Nephron (organoid): Measurements from ENCODE around the gene AHSA1.

Experiments
- H3K27ac Mint-ChIP-seq, 3 experiments: 2 replicates each; pipeline ENCODE4 v1.8.0; 2020; ENCODE audit warnings: mixed read lengths in 3 of 3, mild to moderate bottlenecking in 2 of 3, moderate library complexity in 1 of 3
- H3K27me3 Mint-ChIP-seq: 2 replicates; pipeline ENCODE4 v1.8.0; 2021; ENCODE audit warnings: low read depth, mild to moderate bottlenecking, moderate library complexity, mixed read lengths
- H3K36me3 Mint-ChIP-seq: 2 replicates; pipeline ENCODE4 v1.8.0; 2020; ENCODE audit warnings: low read depth, mixed read lengths
- H3K4me1 Mint-ChIP-seq: 2 replicates; pipeline ENCODE4 v1.8.0; 2020; ENCODE audit warnings: mixed read lengths
- H3K4me3 Mint-ChIP-seq, 3 experiments: 2 replicates each; pipeline ENCODE4 v1.8.0; 2020; ENCODE audit warnings: mild to moderate bottlenecking in 3 of 3, mixed read lengths in 3 of 3, moderate library complexity in 2 of 3
- H3K9me3 Mint-ChIP-seq: 2 replicates; pipeline ENCODE4 v1.8.0; 2020; ENCODE audit warnings: mixed read lengths
- TF ChIP-seq, protein P1 (sequence below), 3 experiments: fragments of 200-600 bp; sonication (generic); IDR thresholded peaks; one replicate each; pipeline ENCODE4 v1.5.0; 2021; ENCODE audit warnings: antibody characterized with exemption in 3 of 3; ENCODE audit not compliant: unreplicated experiment in 3 of 3

Gene AHSA1

DNA sequence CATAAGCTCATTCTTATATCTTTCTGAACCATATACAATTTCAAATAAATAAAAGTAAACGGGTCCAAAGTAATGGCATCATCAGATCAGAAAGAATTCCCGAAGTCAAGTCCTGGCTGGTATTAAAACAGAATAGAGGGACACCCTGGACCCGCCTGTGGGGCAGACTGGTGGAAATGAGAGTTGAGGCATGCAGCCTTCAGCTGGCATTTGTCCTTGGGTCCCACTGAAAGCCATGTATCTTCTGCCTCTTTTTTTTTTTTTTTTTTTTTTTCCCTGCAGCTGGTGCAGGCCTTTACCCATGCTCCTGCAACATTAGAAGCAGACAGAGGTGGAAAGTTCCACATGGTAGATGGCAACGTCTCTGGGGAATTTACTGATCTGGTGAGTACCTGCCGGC, 9.9 kb downstream of the AHSA1 start:
- Mint-ChIP-seq H3K36me3 (peaks cover 52% of the 10 kb centered on the region), H3K27ac (no peak overlapping the region), H3K4me1 (no peaks in the 10 kb centered on the region), H3K9me3 (no peaks in the 10 kb centered on the region), H3K27me3 (peaks cover 7% of the 10 kb centered on the region), H3K4me3 (no peak overlapping the region)
- TF ChIP-seq, protein P1, sequence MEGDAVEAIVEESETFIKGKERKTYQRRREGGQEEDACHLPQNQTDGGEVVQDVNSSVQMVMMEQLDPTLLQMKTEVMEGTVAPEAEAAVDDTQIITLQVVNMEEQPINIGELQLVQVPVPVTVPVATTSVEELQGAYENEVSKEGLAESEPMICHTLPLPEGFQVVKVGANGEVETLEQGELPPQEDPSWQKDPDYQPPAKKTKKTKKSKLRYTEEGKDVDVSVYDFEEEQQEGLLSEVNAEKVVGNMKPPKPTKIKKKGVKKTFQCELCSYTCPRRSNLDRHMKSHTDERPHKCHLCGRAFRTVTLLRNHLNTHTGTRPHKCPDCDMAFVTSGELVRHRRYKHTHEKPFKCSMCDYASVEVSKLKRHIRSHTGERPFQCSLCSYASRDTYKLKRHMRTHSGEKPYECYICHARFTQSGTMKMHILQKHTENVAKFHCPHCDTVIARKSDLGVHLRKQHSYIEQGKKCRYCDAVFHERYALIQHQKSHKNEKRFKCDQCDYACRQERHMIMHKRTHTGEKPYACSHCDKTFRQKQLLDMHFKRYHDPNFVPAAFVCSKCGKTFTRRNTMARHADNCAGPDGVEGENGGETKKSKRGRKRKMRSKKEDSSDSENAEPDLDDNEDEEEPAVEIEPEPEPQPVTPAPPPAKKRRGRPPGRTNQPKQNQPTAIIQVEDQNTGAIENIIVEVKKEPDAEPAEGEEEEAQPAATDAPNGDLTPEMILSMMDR (IDR thresholded peaks at IDR 0.05; ENCODE audit: unreplicated experiment in 3 of 3), result no peak

DNA sequence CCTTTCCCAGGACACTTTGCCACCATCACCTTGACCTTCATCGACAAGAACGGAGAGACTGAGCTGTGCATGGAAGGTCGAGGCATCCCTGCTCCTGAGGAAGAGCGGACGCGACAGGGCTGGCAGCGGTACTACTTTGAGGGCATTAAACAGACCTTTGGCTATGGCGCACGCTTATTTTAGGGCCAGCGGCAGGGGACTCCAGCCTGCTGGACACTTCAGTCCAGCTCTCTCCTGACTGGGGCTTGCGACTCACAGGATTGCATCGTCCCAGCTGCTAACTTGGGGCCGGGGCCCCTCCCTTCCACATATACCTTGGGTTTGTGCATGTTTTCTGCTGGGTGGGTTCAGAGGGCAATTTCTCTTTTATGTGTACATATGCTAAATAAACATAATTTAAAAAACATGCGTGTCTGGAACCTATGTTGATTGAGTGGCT, 11.2 kb downstream of the AHSA1 start:
- Mint-ChIP-seq H3K27me3 (peaks cover 11% of the 10 kb centered on the region), H3K36me3 (peaks cover 42% of the 10 kb centered on the region), H3K4me3 (no peak overlapping the region), H3K27ac (no peak overlapping the region), H3K4me1 (no peaks in the 10 kb centered on the region), H3K9me3 (no peaks in the 10 kb centered on the region)
- TF ChIP-seq, protein P1 (IDR thresholded peaks at IDR 0.05; ENCODE audit: unreplicated experiment in 3 of 3), result no peak

DNA sequence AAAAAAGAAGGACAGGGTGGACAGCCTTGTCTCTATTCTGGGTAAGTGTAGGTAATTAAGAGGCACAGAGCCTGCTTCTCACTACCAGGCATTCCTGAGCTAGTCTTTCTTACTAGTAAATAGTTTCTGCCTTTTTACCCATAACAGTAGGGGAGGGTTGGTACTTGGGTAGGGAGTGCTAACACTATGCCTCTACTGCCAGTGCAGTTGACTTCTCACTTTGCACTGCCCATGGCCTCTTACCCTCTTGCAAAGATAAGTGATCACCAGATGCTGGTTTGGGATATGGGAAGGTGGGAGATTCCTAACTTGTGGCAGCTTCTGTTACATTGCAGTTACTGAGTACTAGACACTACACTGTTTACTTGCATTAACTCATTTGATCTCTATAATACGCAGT, 11.6 kb downstream of the AHSA1 start:
- Mint-ChIP-seq H3K9me3 (no peaks in the 10 kb centered on the region), H3K27me3 (peaks cover 16% of the 10 kb centered on the region), H3K4me3 (no peak overlapping the region), H3K36me3 (peaks cover 39% of the 10 kb centered on the region), H3K4me1 (no peaks in the 10 kb centered on the region), H3K27ac (peak overlapping the region in 1 of 3 experiments; percentile 30)
- TF ChIP-seq, protein P1 (IDR thresholded peaks at IDR 0.05; ENCODE audit: unreplicated experiment in 3 of 3), result no peak

DNA sequence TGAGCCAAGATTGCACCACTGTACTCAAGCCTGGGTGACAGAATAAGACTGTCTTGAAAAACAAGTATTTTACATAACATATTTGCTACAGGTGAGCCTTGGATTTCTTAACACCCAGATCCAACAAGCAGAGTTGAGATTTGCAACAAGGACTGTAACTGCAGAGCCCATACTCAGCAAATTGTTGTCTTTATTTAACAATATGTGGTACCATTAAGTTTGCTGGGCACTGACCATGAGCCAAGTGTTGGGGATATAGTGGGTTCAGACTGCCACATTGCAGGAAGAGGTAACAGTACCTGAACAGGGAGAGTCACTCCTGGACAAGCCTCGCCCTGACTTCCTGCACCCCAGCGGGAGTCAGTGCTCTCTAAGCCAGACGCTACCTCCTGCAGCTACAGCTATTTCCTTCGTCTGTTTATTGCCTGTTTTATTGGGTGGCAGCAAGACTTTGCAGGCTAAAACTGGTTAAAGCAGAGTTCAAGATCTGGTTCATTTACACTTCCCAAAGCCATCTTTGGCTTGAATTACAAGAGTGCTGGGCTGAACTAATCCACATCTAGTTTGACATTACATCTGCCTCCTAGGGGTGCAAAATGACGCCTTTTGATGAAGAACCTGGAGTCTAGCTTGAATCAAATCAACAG, 12.5 kb downstream of the AHSA1 start:
- TF ChIP-seq, protein P1 (IDR thresholded peaks at IDR 0.05; ENCODE audit: unreplicated experiment in 3 of 3), result no peak
- no peaks in the 10 kb centered on the region for H3K9me3 Mint-ChIP-seq
- H3K4me1 Mint-ChIP-seq, result no peaks in the 10 kb centered on the region
- H3K27ac Mint-ChIP-seq, result peak overlapping the region in 1 of 3 experiments; percentile 75
- peaks cover 16% of the 10 kb centered on the region for H3K27me3 Mint-ChIP-seq
- peaks cover 31% of the 10 kb centered on the region for H3K36me3 Mint-ChIP-seq
- H3K4me3 Mint-ChIP-seq, result no peak overlapping the region

DNA sequence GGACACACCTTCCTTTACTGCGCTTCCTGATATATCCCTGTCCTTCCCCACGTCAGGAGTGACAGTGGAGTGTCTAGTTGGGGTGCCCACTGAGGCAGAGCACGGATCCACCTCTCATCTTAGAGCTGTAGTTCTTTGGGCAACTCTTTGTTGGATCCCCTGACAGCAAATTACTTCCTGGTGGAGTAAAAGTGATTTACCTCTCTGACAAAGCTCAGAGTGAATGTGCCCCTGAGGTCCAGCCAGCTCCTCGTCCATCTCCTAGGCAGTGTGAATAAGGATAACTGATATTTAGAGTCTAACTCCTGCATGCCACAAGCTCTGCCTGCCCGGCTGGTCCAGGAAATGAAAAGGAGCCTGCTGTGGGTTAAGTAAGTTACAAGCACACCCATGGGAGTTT, 16.0 kb downstream of the AHSA1 start:
- Mint-ChIP-seq H3K36me3 (peaks cover 8% of the 10 kb centered on the region), H3K9me3 (no peaks in the 10 kb centered on the region), H3K27me3 (peaks cover 16% of the 10 kb centered on the region), H3K4me3 (no peak overlapping the region), H3K27ac (peak overlapping the region in 1 of 3 experiments; percentile 41), H3K4me1 (no peaks in the 10 kb centered on the region)
- TF ChIP-seq, protein P1 (IDR thresholded peaks at IDR 0.05; ENCODE audit: unreplicated experiment in 3 of 3), result no peak
